ENCODE measurements around the gene LPP. TPM values are rescaled to one million over a fixed set of nuclear protein-coding genes. Genes with fewer than 3 reads are reported as not detected.

The LPP gene
- total RNA-seq, 6 experiments from 2014 or later: 41.5 to 90.5 (median 69.5) TPM

DNA sequence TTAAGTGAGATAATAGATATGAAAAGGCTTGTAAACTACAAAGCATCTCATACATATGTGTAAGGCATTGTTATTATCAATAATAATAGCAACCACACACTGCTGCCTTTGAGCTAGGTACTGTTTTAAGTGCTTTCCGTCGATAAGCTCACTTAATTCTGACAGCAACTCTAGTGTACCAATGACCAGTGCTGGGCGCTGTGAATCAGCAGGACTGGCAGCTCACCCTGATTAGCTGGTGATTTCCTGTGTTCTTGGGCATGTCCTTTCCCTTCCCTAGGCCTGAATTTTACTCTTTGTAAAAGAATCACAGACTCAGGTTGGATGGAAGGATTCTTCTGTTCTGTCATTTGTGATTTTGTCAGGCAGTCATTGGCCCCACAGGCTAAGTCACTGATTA, 215.6 kb downstream of the LPP start:
- H3K4me1 ChIP-seq: no peaks in the 10 kb centered on the region
- no peaks in the 10 kb centered on the region for H3K9me3 ChIP-seq
- no peak overlapping the region for H3K4me3 ChIP-seq
- DNase-seq: no peak
- no peaks in the 10 kb centered on the region for H3K27me3 ChIP-seq
- WGBS (ENCODE audit: insufficient coverage, low coverage, low lambda C conversion rate, missing lambda C conversion rate): 93% methylated on average over 3 of the region's 3 CpGs
- H3K27ac ChIP-seq: no peak overlapping the region
- ATAC-seq: no peak
- no peaks in the 10 kb centered on the region for H3K36me3 ChIP-seq
- intact Hi-C loops (cut with DNase I): no loop called here
- TF ChIP-seq POLR2A (IDR thresholded peaks at IDR 0.05): no peak
- TF ChIP-seq, protein P1, sequence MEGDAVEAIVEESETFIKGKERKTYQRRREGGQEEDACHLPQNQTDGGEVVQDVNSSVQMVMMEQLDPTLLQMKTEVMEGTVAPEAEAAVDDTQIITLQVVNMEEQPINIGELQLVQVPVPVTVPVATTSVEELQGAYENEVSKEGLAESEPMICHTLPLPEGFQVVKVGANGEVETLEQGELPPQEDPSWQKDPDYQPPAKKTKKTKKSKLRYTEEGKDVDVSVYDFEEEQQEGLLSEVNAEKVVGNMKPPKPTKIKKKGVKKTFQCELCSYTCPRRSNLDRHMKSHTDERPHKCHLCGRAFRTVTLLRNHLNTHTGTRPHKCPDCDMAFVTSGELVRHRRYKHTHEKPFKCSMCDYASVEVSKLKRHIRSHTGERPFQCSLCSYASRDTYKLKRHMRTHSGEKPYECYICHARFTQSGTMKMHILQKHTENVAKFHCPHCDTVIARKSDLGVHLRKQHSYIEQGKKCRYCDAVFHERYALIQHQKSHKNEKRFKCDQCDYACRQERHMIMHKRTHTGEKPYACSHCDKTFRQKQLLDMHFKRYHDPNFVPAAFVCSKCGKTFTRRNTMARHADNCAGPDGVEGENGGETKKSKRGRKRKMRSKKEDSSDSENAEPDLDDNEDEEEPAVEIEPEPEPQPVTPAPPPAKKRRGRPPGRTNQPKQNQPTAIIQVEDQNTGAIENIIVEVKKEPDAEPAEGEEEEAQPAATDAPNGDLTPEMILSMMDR (IDR thresholded peaks at IDR 0.05): no peak

DNA sequence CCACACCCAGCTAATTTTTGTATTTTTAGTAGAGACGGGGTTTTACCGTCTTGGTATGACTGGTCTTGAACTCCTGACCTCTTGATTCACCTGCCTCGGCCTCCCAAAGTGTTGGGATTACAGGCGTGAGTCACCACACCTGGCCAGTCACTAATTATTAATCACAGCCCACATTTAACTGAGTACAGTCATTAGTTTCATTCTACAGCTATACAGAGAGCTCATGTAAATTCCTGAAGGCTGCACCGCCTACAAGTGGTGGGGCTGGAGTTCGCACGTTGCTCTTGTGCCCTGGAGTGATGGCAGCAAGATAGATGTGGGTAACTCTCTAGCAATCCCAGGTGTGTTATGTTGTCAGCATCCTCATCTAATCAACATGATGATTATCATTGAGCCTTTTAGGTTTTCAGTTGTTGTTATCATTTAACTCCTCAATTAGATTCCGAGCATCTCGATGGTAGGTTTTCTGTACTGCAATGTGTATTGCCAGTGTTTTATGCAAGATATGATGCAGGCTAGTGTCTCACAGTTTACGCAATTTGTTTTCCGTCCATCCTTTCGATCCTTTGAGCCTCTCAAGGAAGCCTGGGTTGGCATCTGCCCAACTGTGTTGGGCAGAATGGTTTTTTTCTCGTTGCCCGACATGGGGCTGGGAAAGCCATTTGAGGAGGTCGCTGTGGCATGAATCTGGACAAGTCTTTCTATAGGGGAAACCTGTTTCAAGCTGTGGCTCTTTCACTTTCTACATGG, 216.3 kb downstream of the LPP start:
- Histone ChIP-seq H3K4me1 (no peaks in the 10 kb centered on the region), H3K27ac (no peak overlapping the region), H3K27me3 (no peaks in the 10 kb centered on the region), H3K4me3 (no peak overlapping the region), H3K36me3 (no peaks in the 10 kb centered on the region), H3K9me3 (no peaks in the 10 kb centered on the region)
- no peak for ATAC-seq
- intact Hi-C loops (cut with DNase I): no loop called here
- DNase-seq: no peak
- 84% methylated on average over 12 of the region's 15 CpGs for whole genome bisulfite sequencing (ENCODE audit: insufficient coverage, low coverage, low lambda C conversion rate, missing lambda C conversion rate)
- no peak for TF ChIP-seq POLR2A (IDR thresholded peaks at IDR 0.05)
- TF ChIP-seq, protein P1 (IDR thresholded peaks at IDR 0.05): no peak

DNA sequence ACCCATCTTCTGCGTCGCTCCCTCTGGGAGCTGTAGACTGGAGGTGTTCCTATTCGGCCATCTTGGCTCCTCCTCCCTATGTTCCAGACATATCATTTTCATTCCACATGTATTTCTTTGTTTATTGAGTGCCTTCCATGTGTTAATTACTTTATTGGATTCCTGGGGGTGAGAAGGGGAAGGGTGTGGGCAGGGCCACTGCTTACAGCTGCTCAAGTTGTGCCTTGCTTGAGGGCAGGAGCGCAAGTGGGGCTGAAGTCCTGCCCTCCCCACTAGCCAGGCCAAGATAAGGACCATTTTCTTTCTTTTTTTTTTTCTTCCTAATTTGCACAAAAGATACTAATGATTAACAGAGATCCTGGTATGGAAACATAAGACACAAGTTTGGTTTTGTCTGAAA, 224.8 kb downstream of the LPP start:
- Histone ChIP-seq H3K27ac (no peak overlapping the region), H3K4me3 (no peak overlapping the region), H3K9me3 (no peaks in the 10 kb centered on the region), H3K4me1 (peaks cover 0 to 11% (median 3%) of the 10 kb centered on the region in 4 donors), H3K27me3 (no peaks in the 10 kb centered on the region), H3K36me3 (no peaks in the 10 kb centered on the region)
- WGBS (ENCODE audit: insufficient coverage, low coverage, low lambda C conversion rate, missing lambda C conversion rate): 96% methylated on average over 4 of the region's 4 CpGs
- intact Hi-C loops (cut with DNase I): no loop called here
- ATAC-seq: no peak
- no peak for DNase-seq
- TF ChIP-seq, protein P1 (IDR thresholded peaks at IDR 0.05): no peak
- TF ChIP-seq POLR2A (IDR thresholded peaks at IDR 0.05): no peak

DNA sequence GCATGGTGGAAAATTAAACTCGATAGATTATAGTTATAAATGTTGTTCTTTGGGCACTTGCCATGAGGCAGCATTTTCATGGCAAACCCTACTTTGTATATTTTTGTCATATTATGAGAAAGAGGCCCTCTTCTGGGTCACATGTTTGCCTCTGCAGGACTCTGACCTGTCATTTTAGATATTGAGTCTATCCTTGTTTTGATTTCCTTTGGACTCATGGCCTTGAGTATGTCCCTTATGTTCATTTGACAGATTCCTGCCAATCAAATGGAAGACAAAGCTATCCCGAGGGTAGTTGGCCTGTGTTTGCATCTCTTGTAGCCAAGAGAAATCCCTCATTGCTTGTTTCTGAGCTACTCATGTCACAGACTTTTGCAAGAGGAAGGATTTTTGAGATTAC, 226.3 kb downstream of the LPP start:
- H3K9me3 ChIP-seq: no peaks in the 10 kb centered on the region
- H3K4me3 ChIP-seq: no peak overlapping the region
- DNase-seq (no peak), ATAC-seq (peak in 2 of 4 donors; percentile 44 to 60)
- no peaks in the 10 kb centered on the region for H3K27me3 ChIP-seq
- WGBS (ENCODE audit: insufficient coverage, low coverage, low lambda C conversion rate, missing lambda C conversion rate): 43% methylated on average over 2 of the region's 2 CpGs
- TF ChIP-seq POLR2A (IDR thresholded peaks at IDR 0.05): no peak
- TF ChIP-seq, protein P1 (IDR thresholded peaks at IDR 0.05): no peak
- no peak overlapping the region for H3K27ac ChIP-seq
- intact Hi-C loops (cut with DNase I): no loop called here
- peaks cover 0 to 14% (median 4%) of the 10 kb centered on the region in 4 donors for H3K4me1 ChIP-seq
- no peaks in the 10 kb centered on the region for H3K36me3 ChIP-seq

Data from right lobe of liver (tissue), 6 donors.